ENCODE results near the gene AKT2. TPM values are rescaled to one million over a fixed set of nuclear protein-coding genes. Genes with fewer than 3 reads are reported as not detected.

Gene AKT2
- total and polyA plus RNA-seq, 2 of the 8 experiments (the other 6 are each of a cell fraction or from before 2014, with no cell fraction given): 151 to 183 TPM

GRCh38 chr19:40241125-40241808 lies 43.9 kb downstream of the AKT2 start:
- Histone ChIP-seq H3K4ac (replicated peaks; ENCODE audit: insufficient read length, low read depth, low read length) (no peak overlapping the region), H3K27ac (ENCODE audit: low read depth, low read length) (no peak overlapping the region), H3K23ac (ENCODE audit: insufficient read length) (no peak overlapping the region), H2BK20ac (ENCODE audit: low read length) (no peak overlapping the region), H2BK5ac (ENCODE audit: low read depth, low read length) (no peak overlapping the region), H2BK120ac (replicated peaks; ENCODE audit: low read depth, low read length) (no peak overlapping the region), H4K8ac (ENCODE audit: extremely low read depth, insufficient read depth, low read length) (no peak overlapping the region; the same call in 1 of the 2 replicates), H3K9me3 (ENCODE audit: insufficient read depth in 2 of 2, low read depth in 1 of 2, low read length in 1 of 2) (no peaks in the 10 kb centered on the region), H3K27me3 (replicated peaks in 1 of 4; ENCODE audit: control insufficient read depth in 3 of 4, extremely low read depth in 1 of 4, insufficient read depth in 3 of 4, low read length in 3 of 4) (no peaks in the 10 kb centered on the region), H3K36me3 (ENCODE audit: control insufficient read depth in 2 of 4, insufficient read depth in 4 of 4, low read length in 3 of 4) (peaks cover 4 to 32% (median 10%) of the 10 kb centered on the region in 4 experiments; a peak in 5 of 8 replicates), H4K91ac (replicated peaks; ENCODE audit: insufficient read length, low read length) (no peak overlapping the region), H4K20me1 (replicated peaks in 1 of 2; ENCODE audit: control insufficient read depth in 1 of 2, insufficient read depth in 2 of 2, low read length in 2 of 2) (peaks cover 2 to 8% of the 10 kb centered on the region in 2 experiments), H3K56ac (replicated peaks; ENCODE audit: insufficient read length, low read depth, low read length) (no peak overlapping the region), H3K4me3 (ENCODE audit: extremely low read depth in 1 of 4, insufficient read depth in 2 of 4, low read depth in 3 of 4, low read length in 4 of 4) (no peak overlapping the region), H3K23me2 (ENCODE audit: low read depth, low read length) (no peaks in the 10 kb centered on the region), H2BK12ac (ENCODE audit: low read depth, low read length) (no peak overlapping the region), H4K5ac (ENCODE audit: insufficient read length, low read depth, low read length) (no peak overlapping the region), H3K4me1 (replicated peaks in 1 of 4; ENCODE audit: control insufficient read depth in 3 of 4, insufficient read depth in 4 of 4, low read length in 3 of 4) (no peaks in the 10 kb centered on the region; a peak in 1 of 7 replicates), H3K14ac (ENCODE audit: insufficient read length) (no peak overlapping the region), H2AFZ (ENCODE audit: low read length) (no peak overlapping the region), H2AK5ac (ENCODE audit: low read depth, low read length) (no peak overlapping the region), H3K4me2 (ENCODE audit: insufficient read depth in 1 of 2, low read depth in 2 of 2, low read length in 2 of 2) (no peak overlapping the region), H2BK15ac (ENCODE audit: low read length) (no peak overlapping the region), H3K9ac (replicated peaks in 1 of 4; ENCODE audit: extremely low read depth in 1 of 4, low read depth in 3 of 4, low read length in 3 of 4) (no peak overlapping the region), H3K79me2 (ENCODE audit: control insufficient read depth in 1 of 2, insufficient read depth in 2 of 2, low read length in 2 of 2) (no peaks in the 10 kb centered on the region), H3K79me1 (ENCODE audit: low read depth, low read length) (peaks cover 5% of the 10 kb centered on the region), H3K18ac (ENCODE audit: extremely low read depth, low read length) (no peak overlapping the region)
- ChIA-PET POLR2A (ENCODE audit: partially characterized antibody) (interaction anchor here (1.4 kb wide), 1 partner anchor 40 kb away, joined by 3 read pairs; no protein-coding TSS in a partner anchor), CTCF (ENCODE audit: partially characterized antibody) (interaction anchor here (0.6 to 1.5 kb wide), 3 partner anchors 8 to 51 kb away, joined by 3 to 6 read pairs (median 3); no protein-coding TSS in a partner anchor)
- FAIRE-seq (no peak), DNase-seq (ENCODE audit: low read depth in 1 of 2, low spot score in 2 of 2) (no peak)
- WGBS, 2 experiments (ENCODE audit: extremely low coverage in 1 of 2, insufficient coverage in 1 of 2, insufficient read length in 1 of 2, insufficient replicate concordance in 2 of 2, low coverage in 1 of 2, low lambda C conversion rate in 2 of 2, missing lambda C conversion rate in 1 of 2): 90% methylated on average over 12 of the region's 12 CpGs; no CpG with 5 or more reads in 1 of the 2 experiments
- TF ChIP-seq SP2 (IDR thresholded peaks at IDR 0.05; ENCODE audit: low read length): no peak
- no peak for TF ChIP-seq TCF12 (IDR thresholded peaks at IDR 0.05; ENCODE audit: low read depth, low read length)
- TF ChIP-seq POLR2A (IDR thresholded peaks at IDR 0.05; ENCODE audit: control extremely low read depth in 1 of 2, low read depth in 2 of 2, low read length in 2 of 2): no peak
- no peak for TF ChIP-seq BRCA1 (IDR thresholded peaks at IDR 0.05; ENCODE audit: low read depth, low read length)
- no peak for TF ChIP-seq ATF2 (IDR thresholded peaks at IDR 0.05; ENCODE audit: low read length)
- TF ChIP-seq YY1 (IDR thresholded peaks at IDR 0.05; ENCODE audit: low read depth, low read length): no peak
- TF ChIP-seq CHD1 (IDR thresholded peaks at IDR 0.05; ENCODE audit: low read depth, low read length): no peak
- TF ChIP-seq RFX5 (IDR thresholded peaks at IDR 0.05; ENCODE audit: borderline replicate concordance, low read depth, low read length): no peak
- no peak for TF ChIP-seq CBX5 (IDR thresholded peaks at IDR 0.05; ENCODE audit: low read depth, low read length)
- no peak for TF ChIP-seq BCL11A (IDR thresholded peaks at IDR 0.05; ENCODE audit: low read depth in 2 of 2, low read length in 2 of 2)
- TF ChIP-seq HDAC6 (IDR thresholded peaks at IDR 0.05; ENCODE audit: low read depth, low read length): no peak
- no peak for TF ChIP-seq EGR1 (IDR thresholded peaks at IDR 0.05; ENCODE audit: borderline replicate concordance, low read depth, low read length)

Data from H1 (cell line).